HEK293 (cell line): ENCODE results near the gene ASF1A.
"Not testable (repeated sequence)": the region's sequence is repeated elsewhere in the genome, so short reads cannot be mapped to it uniquely, and the experiment has no call there.

Source experiments
- CTCF ChIA-PET: fragments of 350-600 bp; formaldehyde crosslinking; extraction: SDS; loops from one replicate; lab custom pipeline; 2021; ENCODE audit warnings: antibody characterized with exemption; lab: Yijun Ruan, JAX
- POLR2A ChIA-PET: fragments of 300-600 bp; formaldehyde crosslinking; extraction: SDS; loops from one replicate; lab custom pipeline; 2020; ENCODE audit warnings: antibody characterized with exemption, inconsistent platforms; lab: Yijun Ruan, JAX
- H3K27ac ChIP-seq: fragments of 200-500 bp; sonication (Bioruptor generic); 2 replicates; pipeline ENCODE4 v1.5.1; 2014; ENCODE audit warnings: low read depth, low read length, control low read depth, inconsistent platforms; ENCODE audit errors: extremely low read depth
- H3K36me3 ChIP-seq, 2 experiments: fragments of 200-500 bp in 1 of 2; sonication (Bioruptor generic) in 1 of 2; 1 replicate in 1 of 2; 2 replicates in 1 of 2; pipeline ENCODE4 v1.5.1; 2014 to 2017; ENCODE audit warnings: inconsistent platforms in 2 of 2, low read length in 2 of 2; ENCODE audit not compliant: control insufficient read depth in 2 of 2, insufficient read depth in 1 of 2
- H3K4me1 ChIP-seq: fragments of 200-500 bp; sonication (Bioruptor generic); 2 replicates; pipeline ENCODE4 v1.5.1; 2014; ENCODE audit warnings: mild to moderate bottlenecking, low read length, inconsistent platforms; ENCODE audit not compliant: control insufficient read depth, insufficient read depth
- H3K4me3 ChIP-seq: 2 replicates; pipeline ENCODE4 v1.5.1; 2011; ENCODE audit warnings: low read depth, mild to moderate bottlenecking, control low read depth, low read length, moderate library complexity
- H3K9me3 ChIP-seq: fragments of 200-500 bp; sonication (Bioruptor generic); 2 replicates; pipeline ENCODE4 v1.5.1; 2014; ENCODE audit warnings: low read depth, low read length, inconsistent platforms; ENCODE audit not compliant: control insufficient read depth, insufficient read depth
- BCL11A ChIP-seq: fragments of 450-650 bp; formaldehyde crosslinking; IDR thresholded peaks from 2 replicates; pipeline ENCODE4 v1.5.1; 2016; ENCODE audit warnings: low read depth, missing biosample characterization, missing genetic modification characterization
- EGR2 ChIP-seq: fragments of 450-650 bp; formaldehyde crosslinking; IDR thresholded peaks from 2 replicates; pipeline ENCODE4 v1.5.1; 2016; ENCODE audit warnings: low read depth, missing biosample characterization, missing genetic modification characterization
- FEZF1 ChIP-seq: fragments of 450-650 bp; formaldehyde crosslinking; IDR thresholded peaks from 2 replicates; pipeline ENCODE4 v1.5.1; 2016; ENCODE audit warnings: missing biosample characterization, missing genetic modification characterization
- PBX3 ChIP-seq: sonication (generic); formaldehyde crosslinking; IDR thresholded peaks from 2 replicates; pipeline ENCODE4 v1.8.1; 2022; ENCODE audit warnings: mild to moderate bottlenecking, moderate library complexity, missing genetic modification reagents
- PRDM10 ChIP-seq: fragments of 450-650 bp; formaldehyde crosslinking; IDR thresholded peaks from 2 replicates; pipeline ENCODE4 v1.5.1; 2016; ENCODE audit warnings: missing biosample characterization, missing genetic modification characterization
- SETDB1 ChIP-seq: IDR thresholded peaks from one replicate; pipeline ENCODE4 v1.6.1; 2017; ENCODE audit warnings: mild to moderate bottlenecking, low read length, moderate library complexity, mixed read lengths; ENCODE audit not compliant: insufficient read length
- ZNF146 ChIP-seq: fragments of 450-650 bp; formaldehyde crosslinking; IDR thresholded peaks from 2 replicates; pipeline ENCODE4 v1.5.1; 2016; ENCODE audit warnings: missing biosample characterization, missing genetic modification characterization
- ZNF157 ChIP-seq: fragments of 450-650 bp; formaldehyde crosslinking; IDR thresholded peaks from 2 replicates; pipeline ENCODE4 v1.5.1; 2016; ENCODE audit warnings: missing biosample characterization, missing genetic modification characterization
- ZNF211 ChIP-seq: fragments of 450-650 bp; formaldehyde crosslinking; IDR thresholded peaks from 2 replicates; pipeline ENCODE4 v1.5.1; 2016; ENCODE audit warnings: low read depth, missing biosample characterization, missing genetic modification characterization
- ZNF214 ChIP-seq: fragments of 450-650 bp; formaldehyde crosslinking; IDR thresholded peaks from 2 replicates; pipeline ENCODE4 v1.5.1; 2017; ENCODE audit warnings: missing biosample characterization, mild to moderate bottlenecking, missing genetic modification characterization, borderline replicate concordance
- ZNF350 ChIP-seq: fragments of 450-650 bp; formaldehyde crosslinking; IDR thresholded peaks from 2 replicates; pipeline ENCODE4 v1.5.0; 2017; ENCODE audit warnings: missing biosample characterization, mild to moderate bottlenecking, missing genetic modification characterization
- ZNF580 ChIP-seq: fragments of 450-650 bp; formaldehyde crosslinking; IDR thresholded peaks from 2 replicates; pipeline ENCODE4 v1.5.1; 2016; ENCODE audit warnings: missing biosample characterization, missing genetic modification characterization
- ZNF623 ChIP-seq: fragments of 450-650 bp; formaldehyde crosslinking; IDR thresholded peaks from 2 replicates; pipeline ENCODE4 v1.5.1; 2016; ENCODE audit warnings: missing biosample characterization, missing genetic modification characterization
- ZNF785 ChIP-seq: fragments of 450-650 bp; formaldehyde crosslinking; IDR thresholded peaks from 2 replicates; pipeline ENCODE4 v1.5.1; 2016; ENCODE audit warnings: missing biosample characterization, missing genetic modification characterization
- ZNF843 ChIP-seq: fragments of 450-650 bp; formaldehyde crosslinking; IDR thresholded peaks from 2 replicates; pipeline ENCODE4 v1.5.1; 2016; ENCODE audit warnings: missing biosample characterization, missing genetic modification characterization
- ZXDB ChIP-seq: fragments of 450-650 bp; formaldehyde crosslinking; IDR thresholded peaks from 2 replicates; pipeline ENCODE4 v1.5.1; 2016; ENCODE audit warnings: missing biosample characterization, missing genetic modification characterization
- TF ChIP-seq, protein P1 (sequence below): fragments of 450-650 bp; formaldehyde crosslinking; IDR thresholded peaks from 2 replicates; pipeline ENCODE4 v1.5.1; 2016; ENCODE audit warnings: missing biosample characterization, missing genetic modification characterization

Gene ASF1A

DNA sequence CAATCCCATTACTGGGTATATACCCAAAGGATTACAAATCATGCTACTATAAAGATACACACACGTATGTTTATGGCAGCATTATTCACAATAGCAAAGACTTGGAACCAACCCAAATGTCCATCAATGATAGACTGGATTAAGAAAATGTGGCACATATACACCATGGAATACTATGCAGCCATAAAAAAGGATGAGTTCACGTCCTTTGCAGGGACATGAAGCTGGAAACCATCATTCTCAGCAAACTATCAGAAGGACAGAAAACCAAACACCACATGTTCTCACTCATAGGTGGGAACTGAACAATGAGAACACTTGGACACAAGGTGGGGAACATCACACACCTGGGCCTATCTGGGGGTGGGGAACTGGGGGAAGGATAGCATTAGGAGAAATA lies 25.1 kb upstream of the ASF1A start:
- H3K27ac ChIP-seq, H3K4me3 ChIP-seq, CTCF ChIA-PET, POLR2A ChIA-PET, H3K9me3 ChIP-seq, H3K36me3 ChIP-seq, H3K4me1 ChIP-seq: not testable (repeated sequence)
- TF ChIP-seq ZNF580 (0 out of 2 replicates have a peak, but pooled peaks have one; percentile 61), ZNF146 (tag by site-specific recombination) (peak; percentile 83)

DNA sequence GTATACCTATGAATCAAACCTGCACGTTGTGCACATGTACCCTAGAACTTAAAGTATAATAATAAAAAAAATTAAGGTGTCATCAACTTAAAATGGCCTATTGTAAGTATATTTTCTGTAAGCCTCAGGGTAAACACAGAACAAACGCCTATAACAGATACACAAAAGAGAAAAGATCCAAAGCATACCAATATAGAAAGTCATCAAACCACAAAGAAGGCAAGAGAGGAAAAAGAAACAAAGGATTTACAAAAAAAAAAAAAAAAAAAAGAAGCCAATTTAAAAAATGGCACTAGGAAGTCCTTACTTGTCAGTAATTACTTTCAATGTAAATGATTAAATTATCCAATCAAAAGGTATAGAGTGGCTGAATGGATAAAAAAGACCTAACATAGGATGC lies 24.6 kb upstream of the ASF1A start:
- H3K4me3 ChIP-seq: no peak overlapping the region
- no peak for TF ChIP-seq BCL11A (tag by site-specific recombination)
- no peak for TF ChIP-seq ZNF211 (tag by site-specific recombination)
- TF ChIP-seq PRDM10 (tag by site-specific recombination): no peak
- TF ChIP-seq, all 188 proteins: peak for 0
- Histone ChIP-seq H3K36me3 (no peaks in the 10 kb centered on the region; a peak in 1 of 3 replicates), H3K9me3 (no peaks in the 10 kb centered on the region), H3K4me1 (no peaks in the 10 kb centered on the region), H3K27ac (no peak overlapping the region)
- CTCF ChIA-PET: interaction anchor here (1.0 kb wide), 1 partner anchor 94 kb away, joined by 5 read pairs; no protein-coding TSS in a partner anchor
- POLR2A ChIA-PET: no interaction called here

- H3K4me1 ChIP-seq: no peaks in the 10 kb centered on the region
- no peak overlapping the region for H3K27ac ChIP-seq
- no peak overlapping the region for H3K4me3 ChIP-seq
- POLR2A ChIA-PET: no interaction called here
- H3K9me3 ChIP-seq: no peaks in the 10 kb centered on the region
- H3K36me3 ChIP-seq: no peaks in the 10 kb centered on the region; a peak in 1 of 3 replicates
- CTCF ChIA-PET: interaction anchor here (1.0 kb wide), 1 partner anchor 94 kb away, joined by 5 read pairs; no protein-coding TSS in a partner anchor
- no peak for TF ChIP-seq EGR2 (tag by site-specific recombination)
- TF ChIP-seq SETDB1: no peak
- no peak for TF ChIP-seq ZNF157 (tag by site-specific recombination)
- TF ChIP-seq ZNF214: no peak
- TF ChIP-seq ZNF843: no peak
- no peak for TF ChIP-seq ZNF623 (tag by site-specific recombination)
- TF ChIP-seq FEZF1 (tag by site-specific recombination): no peak
- TF ChIP-seq PBX3 (CRISPR knock-in tag): no peak
- no peak for TF ChIP-seq ZNF785 (tag by site-specific recombination)
- TF ChIP-seq, protein P1, sequence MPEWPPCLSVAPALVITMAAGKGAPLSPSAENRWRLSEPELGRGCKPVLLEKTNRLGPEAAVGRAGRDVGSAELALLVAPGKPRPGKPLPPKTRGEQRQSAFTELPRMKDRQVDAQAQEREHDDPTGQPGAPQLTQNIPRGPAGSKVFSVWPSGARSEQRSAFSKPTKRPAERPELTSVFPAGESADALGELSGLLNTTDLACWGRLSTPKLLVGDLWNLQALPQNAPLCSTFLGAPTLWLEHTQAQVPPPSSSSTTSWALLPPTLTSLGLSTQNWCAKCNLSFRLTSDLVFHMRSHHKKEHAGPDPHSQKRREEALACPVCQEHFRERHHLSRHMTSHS: no peak
- no peak for TF ChIP-seq ZNF350
- TF ChIP-seq ZXDB (tag by site-specific recombination): no peak
Measured at GRCh38 chr6:118869894-118870589, 23.9 kb upstream of the ASF1A start.
